Right lobe of liver (tissue), 4 donors: ENCODE measurements around the gene MYO3B.

Source experiments
- POLR2A ChIP-seq: fragments of 450-650 bp; IDR thresholded peaks from one replicate; pipeline ENCODE4 v1.6.1; 2017; ENCODE audit warnings: antibody characterized with exemption, mild to moderate bottlenecking
- TF ChIP-seq, protein P1 (sequence below), 4 donors: fragments of 200-600 bp in 3 of 4; fragments of 450-650 bp in 1 of 4; IDR thresholded peaks; one replicate each; pipeline versions ENCODE4 v1.5.1 to v1.8.0; 2016 to 2022; ENCODE audit warnings: antibody characterized with exemption in 4 of 4, mild to moderate bottlenecking in 2 of 4
- donor health status: DM: no; HTN: no; CAD: no.
- donor health status: DM: no; HTN: no; CAD: no.
- donor health status: DM: no; HTN: yes; CAD: no.

- TF ChIP-seq, protein P1, sequence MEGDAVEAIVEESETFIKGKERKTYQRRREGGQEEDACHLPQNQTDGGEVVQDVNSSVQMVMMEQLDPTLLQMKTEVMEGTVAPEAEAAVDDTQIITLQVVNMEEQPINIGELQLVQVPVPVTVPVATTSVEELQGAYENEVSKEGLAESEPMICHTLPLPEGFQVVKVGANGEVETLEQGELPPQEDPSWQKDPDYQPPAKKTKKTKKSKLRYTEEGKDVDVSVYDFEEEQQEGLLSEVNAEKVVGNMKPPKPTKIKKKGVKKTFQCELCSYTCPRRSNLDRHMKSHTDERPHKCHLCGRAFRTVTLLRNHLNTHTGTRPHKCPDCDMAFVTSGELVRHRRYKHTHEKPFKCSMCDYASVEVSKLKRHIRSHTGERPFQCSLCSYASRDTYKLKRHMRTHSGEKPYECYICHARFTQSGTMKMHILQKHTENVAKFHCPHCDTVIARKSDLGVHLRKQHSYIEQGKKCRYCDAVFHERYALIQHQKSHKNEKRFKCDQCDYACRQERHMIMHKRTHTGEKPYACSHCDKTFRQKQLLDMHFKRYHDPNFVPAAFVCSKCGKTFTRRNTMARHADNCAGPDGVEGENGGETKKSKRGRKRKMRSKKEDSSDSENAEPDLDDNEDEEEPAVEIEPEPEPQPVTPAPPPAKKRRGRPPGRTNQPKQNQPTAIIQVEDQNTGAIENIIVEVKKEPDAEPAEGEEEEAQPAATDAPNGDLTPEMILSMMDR (IDR thresholded peaks at IDR 0.05) = no peak
- TF ChIP-seq POLR2A = no peak
Observed at GRCh38 chr2:170425281-170425751, 247.4 kb downstream of the MYO3B start.
